HepG2 (cell line): ENCODE results near the gene CPA5. TPM values are rescaled to one million over a fixed set of nuclear protein-coding genes. Genes with fewer than 3 reads are reported as not detected.

Experiments used
- ATAC-seq: fragments of 200-7000 bp; cut with Tn5 transposase; 3 replicates; pipeline ENCODE4 v1.9.1; 2020; ENCODE audit warnings: mild to moderate bottlenecking, moderate library complexity
- BruUV-seq: library from RNA; stranded (reverse); fragments of 400-500 nt; replicated peaks from 2 replicates; lab custom pipeline; 2021; lab: Mats Ljungman, UMichigan
- CTCF ChIA-PET: fragments of 300-600 bp; formaldehyde crosslinking; extraction: SDS; loops from one replicate; lab custom pipeline; 2021; ENCODE audit warnings: low total read pairs, inconsistent platforms, low intra/inter-chr PET ratio; lab: Yijun Ruan, JAX
- POLR2A ChIA-PET: fragments of 350-600 bp; sonication (Branson Sonifier 250); formaldehyde crosslinking; loops from one replicate; lab custom pipeline; 2020; ENCODE audit warnings: antibody characterized with exemption, inconsistent platforms; lab: Yijun Ruan, JAX
- DNase-seq: peaks from one replicate; pipeline ENCODE4 v3.0.0-alpha.2; 2015; ENCODE audit warnings: low spot score
- FAIRE-seq: peaks from 3 replicates; lab custom pipeline; 2011; peaks lifted over from hg19 to GRCh38; lab: Jason Lieb, UNC
- H2AFZ ChIP-seq: one replicate; pipeline ENCODE4 v1.6.1; 2011; ENCODE audit warnings: low read length, inconsistent platforms
- H3K27ac ChIP-seq: fragments of 300-600 bp; 3 replicates; pipeline ENCODE4 v1.8.0; 2011; ENCODE audit warnings: mixed run types, mild to moderate bottlenecking, mixed read lengths, low read length, inconsistent platforms; ENCODE audit not compliant: insufficient read depth; ENCODE audit errors: extremely low read length
- H3K27me3 ChIP-seq, 2 experiments: fragments of 200-600 bp in 1 of 2; 2 replicates in 1 of 2; 3 replicates in 1 of 2; pipeline versions ENCODE4 v1.6.0 to v1.8.0; 2011; ENCODE audit warnings: low read length in 2 of 2, mild to moderate bottlenecking in 2 of 2, moderate library complexity in 2 of 2, inconsistent platforms in 1 of 2; ENCODE audit not compliant: insufficient read depth in 2 of 2, control insufficient read depth in 1 of 2
- H3K36me3 ChIP-seq, 2 experiments: fragments of 200-600 bp in 1 of 2; replicated peaks in 1 of 2; 2 replicates in 1 of 2; 3 replicates in 1 of 2; pipeline versions ENCODE4 v1.5.1 to v1.8.0; 2011; ENCODE audit warnings: low read length in 2 of 2, inconsistent platforms in 1 of 2; ENCODE audit not compliant: insufficient read depth in 2 of 2, control insufficient read depth in 1 of 2
- H3K4me1 ChIP-seq: 2 replicates; pipeline ENCODE4 v1.5.1; 2012; ENCODE audit warnings: low read length, inconsistent platforms; ENCODE audit not compliant: insufficient read depth
- H3K4me2 ChIP-seq: 2 replicates; pipeline ENCODE4 v1.6.0; 2011; ENCODE audit warnings: low read depth, low read length, inconsistent platforms
- H3K4me3 ChIP-seq, 3 experiments: fragments of 200-600 bp in 1 of 3; sonication (generic), shearing (Covaris generic) in 1 of 3; replicated peaks in 1 of 3; 2 replicates each; pipeline ENCODE4 v1.5.1; 2011 to 2016; ENCODE audit warnings: low read length in 3 of 3, inconsistent platforms in 2 of 3, low read depth in 2 of 3, mild to moderate bottlenecking in 2 of 3, control low read depth in 1 of 3, mixed read lengths in 1 of 3; ENCODE audit not compliant: insufficient read depth in 1 of 3
- H3K79me2 ChIP-seq: one replicate; pipeline ENCODE4 v1.6.1; 2011; ENCODE audit warnings: low read length, inconsistent platforms; ENCODE audit not compliant: insufficient read depth
- H3K9ac ChIP-seq: 2 replicates; pipeline ENCODE4 v1.6.0; 2011; ENCODE audit warnings: mild to moderate bottlenecking, low read depth, low read length, inconsistent platforms; ENCODE audit not compliant: insufficient read depth
- H3K9me3 ChIP-seq: 2 replicates; pipeline ENCODE4 v1.5.1; 2012; ENCODE audit warnings: mild to moderate bottlenecking, low read length
- H4K20me1 ChIP-seq: 2 replicates; pipeline ENCODE4 v1.6.0; 2011; ENCODE audit warnings: inconsistent platforms, mild to moderate bottlenecking, low read length, moderate library complexity; ENCODE audit not compliant: insufficient read depth
- FOXC1 ChIP-seq: sonication (generic); formaldehyde crosslinking; IDR thresholded peaks from 2 replicates; pipeline ENCODE4 v1.8.0; 2022; ENCODE audit warnings: mild to moderate bottlenecking, missing genetic modification reagents, borderline replicate concordance
- GPN1 ChIP-seq: sonication (generic); formaldehyde crosslinking; IDR thresholded peaks from 2 replicates; pipeline ENCODE4 v1.5.1; 2020; ENCODE audit warnings: missing genetic modification reagents, borderline replicate concordance
- IKZF1 ChIP-seq: fragments of 450-650 bp; IDR thresholded peaks from 2 replicates; pipeline ENCODE4 v1.7.1; 2016
- KAT8 ChIP-seq: IDR thresholded peaks from 2 replicates; pipeline ENCODE4 v1.6.1; 2016; ENCODE audit warnings: missing genetic modification reagents, missing compliant biosample characterization
- MED1 ChIP-seq: sonication (generic); formaldehyde crosslinking; IDR thresholded peaks from 2 replicates; pipeline ENCODE4 v1.4.0; 2020; ENCODE audit warnings: missing genetic modification reagents
- PHF20 ChIP-seq: sonication (generic); formaldehyde crosslinking; IDR thresholded peaks from 2 replicates; pipeline ENCODE4 v1.5.0; 2020; ENCODE audit warnings: mild to moderate bottlenecking, missing genetic modification reagents
- SMAD3 ChIP-seq: sonication (generic); formaldehyde crosslinking; IDR thresholded peaks from 2 replicates; pipeline ENCODE4 v1.4.0; 2020; ENCODE audit warnings: missing genetic modification reagents
- SRSF4 ChIP-seq: fragments of 200-400 bp; formaldehyde crosslinking; IDR thresholded peaks from one replicate; pipeline ENCODE4 v1.6.1; 2018; ENCODE audit warnings: mild to moderate bottlenecking, low read depth, low read length, moderate library complexity; ENCODE audit not compliant: poor library complexity, severe bottlenecking
- TBX2 ChIP-seq: sonication (generic); formaldehyde crosslinking; IDR thresholded peaks from 2 replicates; pipeline ENCODE4 v1.5.0; 2020; ENCODE audit warnings: missing genetic modification reagents, mild to moderate bottlenecking, borderline replicate concordance
- ZBTB7B ChIP-seq: sonication (generic); formaldehyde crosslinking; IDR thresholded peaks from 2 replicates; pipeline ENCODE4 v1.4.0; 2020; ENCODE audit warnings: missing genetic modification reagents
- ZBTB8A ChIP-seq: sonication (generic); formaldehyde crosslinking; IDR thresholded peaks from 2 replicates; pipeline ENCODE4 v1.4.0; 2020; ENCODE audit warnings: mild to moderate bottlenecking, low read depth, missing genetic modification reagents, borderline replicate concordance
- ZNF260 ChIP-seq: sonication (generic); formaldehyde crosslinking; IDR thresholded peaks from 2 replicates; pipeline ENCODE4 v1.4.0; 2020; ENCODE audit warnings: missing genetic modification reagents, low read depth, mild to moderate bottlenecking, borderline replicate concordance
- ZNF292 ChIP-seq: sonication (generic); formaldehyde crosslinking; IDR thresholded peaks from 2 replicates; pipeline ENCODE4 v1.8.1; 2022; ENCODE audit warnings: mild to moderate bottlenecking, low read depth, missing genetic modification reagents, borderline replicate concordance
- ZNF382 ChIP-seq: sonication (generic); formaldehyde crosslinking; IDR thresholded peaks from 2 replicates; pipeline ENCODE4 v1.5.0; 2020; ENCODE audit warnings: missing genetic modification reagents, mild to moderate bottlenecking, borderline replicate concordance
- ZNF512 ChIP-seq: sonication (generic); formaldehyde crosslinking; IDR thresholded peaks from 2 replicates; pipeline ENCODE4 v1.4.0; 2020; ENCODE audit warnings: mild to moderate bottlenecking, missing genetic modification reagents
- ZNF883 ChIP-seq: sonication (generic); formaldehyde crosslinking; IDR thresholded peaks from 2 replicates; pipeline ENCODE4 v1.5.1; 2020; ENCODE audit warnings: mild to moderate bottlenecking, missing genetic modification reagents; ENCODE audit errors: not compliant biosample characterization
- WGBS: methylation state at CpG from one replicate; pipeline ENCODE4 v1.1.6; 2017; ENCODE audit warnings: low lambda C conversion rate; 5-methylcytosine and 5-hydroxymethylcytosine counted together
- in situ Hi-C: cut with HindIII; loops from 2 replicates; pipeline ENCODE4 v1.10.0; 2017; ENCODE audit warnings: low pct_unique_long_range_greater_than_20kb; ENCODE audit not compliant: extremely low pct_ligation_motif_present
- intact Hi-C: fragments of 100-400 bp; cut with micrococcal nuclease; formaldehyde crosslinking; loops from one replicate; pipeline ENCODE4 v1.10.0; 2022; ENCODE audit not compliant: unreplicated experiment
- polyA plus RNA-seq, 8 experiments: library from polyadenylated mRNA; depleted of rRNA in 3 of 8; stranded (reverse) in 7 of 8; unstranded in 1 of 8; fragments of >200 nt; fragmentation: Illumina TruSeq in 4 of 8; extraction: Trizol in 4 of 8; gene quantifications; 2 replicates each; pipeline versions ENCODE4 v1.2.1 to v1.2.3, GENCODE V29; 2011 to 2016; ENCODE audit warnings: low read depth in 4 of 8, missing spikeins in 1 of 8, mixed read lengths in 1 of 8; ENCODE audit not compliant: insufficient read depth in 1 of 8
- total RNA-seq, 5 experiments: library from RNA; depleted of rRNA; stranded (reverse); fragments of >200 nt; fragmentation: Illumina TruSeq; extraction: Trizol; gene quantifications; 2 replicates each; pipeline ENCODE4 v1.2.3, GENCODE V29; 2016; ENCODE audit warnings: low read depth in 1 of 5
- TF ChIP-seq, protein P1 (sequence below): sonication (generic); formaldehyde crosslinking; IDR thresholded peaks from 2 replicates; pipeline ENCODE4 v1.4.0; 2020; ENCODE audit warnings: missing genetic modification reagents

Gene CPA5
- total and polyA plus RNA-seq, 2 of the 13 experiments (the other 11 are each of a cell fraction or from before 2014, with no cell fraction given), result 0.48 TPM; not detected in 1

DNA sequence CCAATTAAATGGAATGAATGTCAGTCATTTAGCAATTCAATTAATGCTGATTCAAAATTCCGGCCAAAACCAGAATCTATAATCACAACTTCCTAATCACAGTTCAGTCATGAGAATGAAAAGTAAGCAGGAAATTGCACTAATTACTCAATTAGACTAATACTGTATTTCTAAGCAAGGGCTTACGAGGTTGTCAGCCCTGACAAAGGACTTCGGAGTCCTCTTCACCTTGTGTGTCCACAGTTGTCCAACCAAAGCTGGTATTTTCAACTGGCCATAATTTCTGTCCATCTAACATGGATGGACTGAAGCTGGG, 53.1 kb downstream of the CPA5 start (continued):
- no peak for TF ChIP-seq IKZF1
- no peak for TF ChIP-seq PHF20 (CRISPR knock-in tag)
- no peak for TF ChIP-seq ZNF883 (CRISPR knock-in tag)
- no peak for TF ChIP-seq FOXC1 (CRISPR knock-in tag)
- TF ChIP-seq ZNF292, result no peak
- no peak for TF ChIP-seq KAT8 (CRISPR knock-in tag)
- no peak for TF ChIP-seq TBX2 (CRISPR knock-in tag)
- TF ChIP-seq ZNF512 (CRISPR knock-in tag), result no peak
- TF ChIP-seq MED1 (CRISPR knock-in tag), result no peak
- no peak for TF ChIP-seq SRSF4
- TF ChIP-seq ZBTB8A (CRISPR knock-in tag), result no peak

DNA sequence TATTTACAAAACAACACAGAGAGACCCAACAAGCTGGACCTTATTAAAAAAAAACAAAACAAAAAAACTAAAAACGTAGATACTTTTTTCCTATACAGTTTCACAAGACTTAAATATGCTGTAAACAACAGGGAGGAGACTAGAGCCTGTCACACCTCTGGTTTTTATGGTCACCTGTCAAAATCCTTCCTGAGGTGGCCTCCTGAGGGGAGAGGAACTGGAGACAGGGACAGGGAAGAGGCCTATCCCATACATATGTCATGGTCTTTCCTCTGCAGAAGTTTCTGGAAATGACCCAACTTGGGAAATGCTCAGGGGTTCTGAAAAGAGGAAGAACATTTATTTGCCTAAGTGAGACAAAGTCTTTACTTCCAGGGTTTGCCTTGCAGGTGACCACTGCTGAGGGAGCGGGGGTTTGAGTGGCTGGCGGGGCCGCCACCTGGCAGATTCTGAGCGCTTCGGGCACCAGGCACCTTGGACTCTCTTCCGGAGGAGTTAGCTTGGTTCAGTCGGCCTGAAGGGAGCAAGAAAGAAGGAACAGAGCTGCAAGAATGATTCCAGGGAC, 54.0 kb downstream of the CPA5 start:
- intact Hi-C loops, result no loop called here
- H3K36me3 ChIP-seq, result no peaks in the 10 kb centered on the region; a peak in 1 of 5 replicates
- H3K9me3 ChIP-seq, result no peaks in the 10 kb centered on the region
- 86% methylated on average over 8 of the region's 8 CpGs for WGBS
- no peak overlapping the region for H3K27ac ChIP-seq
- no peaks in the 10 kb centered on the region for H3K27me3 ChIP-seq
- no peak overlapping the region for H2AFZ ChIP-seq
- CTCF ChIA-PET, result no interaction called here
- POLR2A ChIA-PET, result no interaction called here
- H3K4me1 ChIP-seq, result no peaks in the 10 kb centered on the region
- no TSS peak for BruUV-seq
- ATAC-seq (no peak), FAIRE-seq (no peak), DNase-seq (no peak)
- in situ Hi-C loops, result no loop called here
- no peak overlapping the region for H3K4me2 ChIP-seq
- no peaks in the 10 kb centered on the region for H3K79me2 ChIP-seq
- H3K9ac ChIP-seq, result no peak overlapping the region
- H3K4me3 ChIP-seq, result no peak overlapping the region
- no peaks in the 10 kb centered on the region for H4K20me1 ChIP-seq
- TF ChIP-seq, protein P1, sequence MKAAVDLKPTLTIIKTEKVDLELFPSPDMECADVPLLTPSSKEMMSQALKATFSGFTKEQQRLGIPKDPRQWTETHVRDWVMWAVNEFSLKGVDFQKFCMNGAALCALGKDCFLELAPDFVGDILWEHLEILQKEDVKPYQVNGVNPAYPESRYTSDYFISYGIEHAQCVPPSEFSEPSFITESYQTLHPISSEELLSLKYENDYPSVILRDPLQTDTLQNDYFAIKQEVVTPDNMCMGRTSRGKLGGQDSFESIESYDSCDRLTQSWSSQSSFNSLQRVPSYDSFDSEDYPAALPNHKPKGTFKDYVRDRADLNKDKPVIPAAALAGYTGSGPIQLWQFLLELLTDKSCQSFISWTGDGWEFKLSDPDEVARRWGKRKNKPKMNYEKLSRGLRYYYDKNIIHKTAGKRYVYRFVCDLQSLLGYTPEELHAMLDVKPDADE (CRISPR knock-in tag), result no peak
- TF ChIP-seq ZNF260 (CRISPR knock-in tag) (no peak), ZNF382 (CRISPR knock-in tag) (no peak), SMAD3 (CRISPR knock-in tag) (no peak), ZBTB7B (CRISPR knock-in tag) (no peak), GPN1 (CRISPR knock-in tag) (no peak)
- TF ChIP-seq, all 625 proteins: peak for 0
